Spleen (tissue), 11 donors: Measurements from ENCODE around the gene NUMB. TPM values are rescaled to one million over a fixed set of nuclear protein-coding genes. Genes with fewer than 3 reads are reported as not detected.

Experiments used
- DNase-seq: peaks from one replicate; pipeline ENCODE4 v3.0.0-alpha.2; 2020
- H3K27ac ChIP-seq, 8 donors: fragments of 200-600 bp; sonication (generic) in 7 of 8; 1 replicate in 4 of 8; 2 replicates in 4 of 8; pipeline versions ENCODE4 v1.5.0 to v1.8.0; 2016 to 2021; ENCODE audit warnings: inconsistent platforms in 4 of 8, mild to moderate bottlenecking in 4 of 8, moderate library complexity in 1 of 8
- H3K27me3 ChIP-seq, 7 donors: fragments of 200-600 bp; sonication (generic) in 6 of 7; replicated peaks in 1 of 7; 1 replicate in 4 of 7; 2 replicates in 3 of 7; pipeline versions ENCODE4 v1.5.0 to v1.8.0; 2016 to 2021; ENCODE audit warnings: inconsistent platforms in 3 of 7, mild to moderate bottlenecking in 1 of 7
- H3K36me3 ChIP-seq, 6 donors: fragments of 200-600 bp; sonication (generic) in 5 of 6; 1 replicate in 4 of 6; 2 replicates in 2 of 6; pipeline versions ENCODE4 v1.5.0 to v1.8.0; 2016 to 2021; ENCODE audit warnings: inconsistent platforms in 2 of 6
- H3K4me1 ChIP-seq, 6 donors: fragments of 200-600 bp; sonication (generic) in 5 of 6; 1 replicate in 3 of 6; 2 replicates in 3 of 6; pipeline versions ENCODE4 v1.5.0 to v1.8.0; 2016 to 2021; ENCODE audit warnings: inconsistent platforms in 3 of 6
- H3K4me3 ChIP-seq, 8 donors: fragments of 200-600 bp; sonication (generic) in 7 of 8; 1 replicate in 4 of 8; 2 replicates in 4 of 8; pipeline versions ENCODE4 v1.5.0 to v1.8.0; 2016 to 2021; ENCODE audit warnings: inconsistent platforms in 4 of 8, mild to moderate bottlenecking in 4 of 8, moderate library complexity in 2 of 8
- H3K9me3 ChIP-seq, 8 donors: fragments of 200-600 bp; sonication (generic) in 7 of 8; 1 replicate in 4 of 8; 2 replicates in 4 of 8; pipeline versions ENCODE4 v1.5.0 to v1.8.0; 2016 to 2021; ENCODE audit warnings: inconsistent platforms in 4 of 8
- POLR2A ChIP-seq, 3 donors: fragments of 450-650 bp; IDR thresholded peaks; one replicate each; pipeline ENCODE4 v1.5.1; 2017; ENCODE audit warnings: antibody characterized with exemption in 3 of 3, mild to moderate bottlenecking in 1 of 3
- POLR2AphosphoS5 ChIP-seq, 3 donors: sonication (generic); formaldehyde crosslinking; IDR thresholded peaks; one replicate each; pipeline ENCODE4 v1.5.1; 2017; ENCODE audit warnings: antibody characterized with exemption in 3 of 3
- WGBS, 5 donors: extraction: QIAGEN DNeasy Blood & Tissue Kit in 3 of 5; methylation state at CpG; one replicate each; pipeline versions ENCODE4 v1.1.5 to v1.1.7; 2013 to 2018; 5-methylcytosine and 5-hydroxymethylcytosine counted together
- intact Hi-C: fragments of 100-400 bp; cut with DNase I; formaldehyde crosslinking; loops from one replicate; pipeline ENCODE4 v1.15.0; 2023; ENCODE audit warnings: low total_unique reads
- polyA plus RNA-seq, 3 donors: library from polyadenylated mRNA; stranded (reverse); fragments of 200-250 nt; gene quantifications; one replicate each; pipeline ENCODE4 v1.2.1, GENCODE V29; 2013
- total RNA-seq, 7 donors: library from RNA; depleted of rRNA in 3 of 7; stranded (reverse); fragments of >200 nt in 3 of 7; fragmentation: NEBNext Ultra II Directional in 4 of 7; extraction: Animal tissue kit (Norgen Biotek cat#: 25700) in 4 of 7; gene quantifications; one replicate each; pipeline versions ENCODE4 v1.1.0 to v1.2.1, GENCODE V29; 2016 to 2021
- TF ChIP-seq, protein P1 (sequence below), 11 experiments: fragments of 200-600 bp in 7 of 11; fragments of 450-650 bp in 4 of 11; sonication (generic) in 4 of 11; IDR thresholded peaks in 8 of 11; conservative IDR thresholded peaks in 3 of 11; 1 replicate in 7 of 11; 2 replicates in 4 of 11; pipeline versions ENCODE4 v1.4.0 to v1.8.0; 2016 to 2021; ENCODE audit warnings: antibody characterized with exemption in 11 of 11, inconsistent platforms in 4 of 11, mild to moderate bottlenecking in 1 of 11
- donor health status: healthy with polysubstance abuse.
- donor health status: DM: no; HTN: no; CAD: no; lungs with moderate emphysema.
- donor health status: DM: no; HTN: no; CAD: no.
- donor health status: Bipolar disorder and iron deficiency.
- donor health status: healthy.
- donor health status: DM: no; HTN: no; CAD: no.
- donor health status: DM: yes; HTN: yes; CAD: no.

The NUMB gene
- total and polyA plus RNA-seq, 10 donors = 19.8 to 165 (median 92.9) TPM

DNA sequence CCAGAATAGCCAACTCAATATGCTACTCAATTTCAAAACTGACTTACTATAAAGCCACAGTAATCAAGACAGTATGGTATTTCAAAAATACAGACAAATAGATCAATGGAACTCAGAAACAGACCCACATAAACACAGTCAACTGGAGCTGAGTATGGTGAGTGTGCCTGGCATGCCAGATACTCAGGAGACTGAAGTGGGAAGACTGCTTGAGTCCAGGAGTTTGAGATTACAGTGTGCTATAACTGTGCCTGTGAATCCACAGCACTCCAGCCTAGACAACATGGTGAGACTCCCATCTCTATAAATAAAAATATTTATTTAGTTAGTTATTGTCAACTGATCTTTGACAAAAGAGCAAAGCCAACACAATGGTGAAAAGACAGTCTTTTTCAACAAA is 81.8 kb downstream of the NUMB start:
- Histone ChIP-seq H3K27me3 (no peaks in the 10 kb centered on the region), H3K9me3 (no peaks in the 10 kb centered on the region), H3K4me1 (peaks cover 0 to 15% (median 5%) of the 10 kb centered on the region in 6 donors), H3K27ac (no peak overlapping the region), H3K4me3 (no peak overlapping the region), H3K36me3 (peaks cover 0 to 12% (median 0%) of the 10 kb centered on the region in 6 donors)
- no peak for DNase-seq
- intact Hi-C loops = no loop called here
- TF ChIP-seq, protein P1, sequence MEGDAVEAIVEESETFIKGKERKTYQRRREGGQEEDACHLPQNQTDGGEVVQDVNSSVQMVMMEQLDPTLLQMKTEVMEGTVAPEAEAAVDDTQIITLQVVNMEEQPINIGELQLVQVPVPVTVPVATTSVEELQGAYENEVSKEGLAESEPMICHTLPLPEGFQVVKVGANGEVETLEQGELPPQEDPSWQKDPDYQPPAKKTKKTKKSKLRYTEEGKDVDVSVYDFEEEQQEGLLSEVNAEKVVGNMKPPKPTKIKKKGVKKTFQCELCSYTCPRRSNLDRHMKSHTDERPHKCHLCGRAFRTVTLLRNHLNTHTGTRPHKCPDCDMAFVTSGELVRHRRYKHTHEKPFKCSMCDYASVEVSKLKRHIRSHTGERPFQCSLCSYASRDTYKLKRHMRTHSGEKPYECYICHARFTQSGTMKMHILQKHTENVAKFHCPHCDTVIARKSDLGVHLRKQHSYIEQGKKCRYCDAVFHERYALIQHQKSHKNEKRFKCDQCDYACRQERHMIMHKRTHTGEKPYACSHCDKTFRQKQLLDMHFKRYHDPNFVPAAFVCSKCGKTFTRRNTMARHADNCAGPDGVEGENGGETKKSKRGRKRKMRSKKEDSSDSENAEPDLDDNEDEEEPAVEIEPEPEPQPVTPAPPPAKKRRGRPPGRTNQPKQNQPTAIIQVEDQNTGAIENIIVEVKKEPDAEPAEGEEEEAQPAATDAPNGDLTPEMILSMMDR (IDR thresholded peaks at IDR 0.05 in 8 of 11, conservative IDR thresholded peaks at IDR 0.05 in 3 of 11) = no peak

DNA sequence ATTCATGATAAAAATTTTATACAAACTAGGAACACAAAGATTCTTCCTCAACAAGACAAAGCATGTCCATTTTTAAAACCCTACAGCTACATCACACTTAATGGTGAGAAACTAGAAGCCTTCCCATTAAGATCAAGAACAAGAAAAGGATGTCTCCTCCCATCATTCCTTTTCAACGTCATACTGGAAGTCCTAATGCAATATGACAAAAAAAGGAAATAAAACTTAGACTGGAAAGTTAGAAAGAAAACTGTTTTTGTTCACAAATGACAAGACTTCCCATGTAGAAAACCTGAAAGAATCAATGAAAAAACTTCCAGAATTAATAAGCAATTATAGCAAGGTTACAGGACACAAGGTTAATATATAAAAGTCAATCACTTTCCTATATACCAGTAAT is 82.5 kb downstream of the NUMB start:
- TF ChIP-seq POLR2A (IDR thresholded peaks at IDR 0.05) (no peak), POLR2AphosphoS5 (IDR thresholded peaks at IDR 0.05) (no peak)
- TF ChIP-seq, protein P1 (IDR thresholded peaks at IDR 0.05 in 8 of 11, conservative IDR thresholded peaks at IDR 0.05 in 3 of 11) = no peak
- intact Hi-C loops = no loop called here
- H3K4me3 ChIP-seq = no peak overlapping the region
- no peak overlapping the region for H3K27ac ChIP-seq
- peaks cover 0 to 16% (median 0%) of the 10 kb centered on the region in 6 donors for H3K36me3 ChIP-seq
- H3K4me1 ChIP-seq = peaks cover 0 to 8% (median 0%) of the 10 kb centered on the region in 6 donors
- H3K9me3 ChIP-seq = no peaks in the 10 kb centered on the region
- DNase-seq = no peak
- 23 to 50% (median 36%) methylated on average over 1 of the region's 1 CpG for WGBS, 5 donors
- H3K27me3 ChIP-seq = no peaks in the 10 kb centered on the region

DNA sequence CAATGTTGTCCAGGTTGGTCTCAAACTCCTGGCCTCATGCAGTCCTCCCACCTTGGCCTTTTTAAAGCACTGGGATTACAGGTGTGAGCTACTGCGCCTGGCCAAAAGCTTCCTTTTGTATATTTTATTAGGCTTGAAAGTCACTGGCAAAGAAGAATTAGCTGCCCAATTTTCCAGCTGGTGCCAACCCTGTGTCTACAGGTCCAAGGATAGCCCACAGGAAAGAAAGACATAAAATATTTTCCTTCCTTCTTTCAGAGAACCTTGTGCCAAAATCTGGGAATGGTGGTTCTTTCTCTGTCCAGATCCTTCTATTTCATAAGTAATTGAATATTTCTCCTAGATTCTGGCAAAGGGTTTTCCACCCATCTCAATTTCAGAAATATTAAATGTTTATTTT is 84.1 kb downstream of the NUMB start:
- 77 to 100% (median 91%) methylated on average over 1 of the region's 1 CpG for whole genome bisulfite sequencing, 5 donors
- no peak for TF ChIP-seq POLR2A (IDR thresholded peaks at IDR 0.05)
- no peak for TF ChIP-seq POLR2AphosphoS5 (IDR thresholded peaks at IDR 0.05)
- TF ChIP-seq, protein P1 (IDR thresholded peaks at IDR 0.05 in 8 of 11, conservative IDR thresholded peaks at IDR 0.05 in 3 of 11) = no peak
- peaks cover 0 to 7% (median 0%) of the 10 kb centered on the region in 6 donors for H3K36me3 ChIP-seq

DNA sequence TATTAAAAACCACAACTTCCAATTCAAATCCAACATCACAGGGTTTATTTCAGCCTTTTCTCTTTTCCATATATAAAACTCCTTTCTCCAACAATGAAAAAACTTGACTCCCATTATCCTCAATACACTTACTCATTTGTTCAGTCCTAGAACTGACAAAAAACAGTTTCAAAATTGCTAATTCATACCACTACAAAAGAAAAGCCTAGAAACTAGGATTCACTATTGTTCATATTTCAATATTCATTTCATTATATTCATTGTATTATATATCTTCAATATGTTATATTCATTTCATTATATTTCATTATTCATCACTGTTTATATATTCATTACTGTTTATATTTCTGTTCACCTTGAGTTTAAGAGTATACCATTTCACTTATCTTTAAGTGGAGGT is 85.8 kb downstream of the NUMB start:
- intact Hi-C loops = no loop called here
- H3K36me3 ChIP-seq = peaks cover 0 to 11% (median 0%) of the 10 kb centered on the region in 6 donors
- no peak overlapping the region for H3K4me3 ChIP-seq
- TF ChIP-seq POLR2AphosphoS5 (IDR thresholded peaks at IDR 0.05) (no peak), POLR2A (IDR thresholded peaks at IDR 0.05) (no peak)
- TF ChIP-seq, protein P1 (IDR thresholded peaks at IDR 0.05 in 8 of 11, conservative IDR thresholded peaks at IDR 0.05 in 3 of 11) = no peak
- no peak for DNase-seq
- no peaks in the 10 kb centered on the region for H3K9me3 ChIP-seq
- no peak overlapping the region for H3K27ac ChIP-seq
- H3K4me1 ChIP-seq = peaks cover 0 to 31% (median 7%) of the 10 kb centered on the region in 6 donors
- no peaks in the 10 kb centered on the region for H3K27me3 ChIP-seq

More for the DNA sequence above, 84.1 kb downstream of the NUMB start:
- Histone ChIP-seq H3K4me3 (no peak overlapping the region), H3K4me1 (peaks cover 0 to 19% (median 3%) of the 10 kb centered on the region in 6 donors), H3K9me3 (no peaks in the 10 kb centered on the region), H3K27ac (no peak overlapping the region), H3K27me3 (no peaks in the 10 kb centered on the region)
- intact Hi-C loops = no loop called here
- DNase-seq = no peak
